Measurements from ENCODE around the gene NRP1. TPM values are rescaled to one million over a fixed set of nuclear protein-coding genes. Genes with fewer than 3 reads are reported as not detected.

The NRP1 gene
- total RNA-seq, 1 donor from 2014 or later: not detected

DNA sequence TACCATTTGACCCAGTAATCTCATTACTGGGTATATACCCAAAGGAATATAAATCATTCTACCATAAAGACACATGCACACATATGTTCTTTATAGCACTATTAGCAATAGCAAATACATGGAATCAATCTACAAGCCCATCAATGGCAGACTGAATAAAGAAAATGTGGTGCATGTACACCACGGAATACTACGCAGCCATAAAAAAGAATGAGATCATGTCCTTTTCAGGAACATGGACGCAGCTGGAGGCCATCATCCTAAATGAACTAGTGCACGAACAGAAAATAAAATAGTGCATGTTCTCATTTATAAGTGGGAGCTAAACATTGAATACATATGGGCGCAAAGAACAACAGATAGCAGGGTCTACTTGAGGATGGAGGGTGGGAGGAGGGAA lies 26.6 kb downstream of the NRP1 start:
- intact Hi-C loops (cut with micrococcal nuclease): no loop called here
- ATAC-seq (ENCODE audit: low read depth) (no peak), DNase-seq (no peak)
- ChIA-PET POLR2A (no interaction called here), CTCF (no interaction called here)
- no peaks in the 10 kb centered on the region for H3K36me3 Mint-ChIP-seq (ENCODE audit: low read depth)
- H3K4me3 Mint-ChIP-seq: no peak overlapping the region
- TF ChIP-seq, protein P1, sequence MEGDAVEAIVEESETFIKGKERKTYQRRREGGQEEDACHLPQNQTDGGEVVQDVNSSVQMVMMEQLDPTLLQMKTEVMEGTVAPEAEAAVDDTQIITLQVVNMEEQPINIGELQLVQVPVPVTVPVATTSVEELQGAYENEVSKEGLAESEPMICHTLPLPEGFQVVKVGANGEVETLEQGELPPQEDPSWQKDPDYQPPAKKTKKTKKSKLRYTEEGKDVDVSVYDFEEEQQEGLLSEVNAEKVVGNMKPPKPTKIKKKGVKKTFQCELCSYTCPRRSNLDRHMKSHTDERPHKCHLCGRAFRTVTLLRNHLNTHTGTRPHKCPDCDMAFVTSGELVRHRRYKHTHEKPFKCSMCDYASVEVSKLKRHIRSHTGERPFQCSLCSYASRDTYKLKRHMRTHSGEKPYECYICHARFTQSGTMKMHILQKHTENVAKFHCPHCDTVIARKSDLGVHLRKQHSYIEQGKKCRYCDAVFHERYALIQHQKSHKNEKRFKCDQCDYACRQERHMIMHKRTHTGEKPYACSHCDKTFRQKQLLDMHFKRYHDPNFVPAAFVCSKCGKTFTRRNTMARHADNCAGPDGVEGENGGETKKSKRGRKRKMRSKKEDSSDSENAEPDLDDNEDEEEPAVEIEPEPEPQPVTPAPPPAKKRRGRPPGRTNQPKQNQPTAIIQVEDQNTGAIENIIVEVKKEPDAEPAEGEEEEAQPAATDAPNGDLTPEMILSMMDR (IDR thresholded peaks at IDR 0.05): no peak
- H3K27me3 Mint-ChIP-seq: no peaks in the 10 kb centered on the region
- no peak overlapping the region for H3K27ac Mint-ChIP-seq
- H3K9me3 Mint-ChIP-seq: peaks cover 2% of the 10 kb centered on the region
- no peaks in the 10 kb centered on the region for H3K4me1 Mint-ChIP-seq

DNA sequence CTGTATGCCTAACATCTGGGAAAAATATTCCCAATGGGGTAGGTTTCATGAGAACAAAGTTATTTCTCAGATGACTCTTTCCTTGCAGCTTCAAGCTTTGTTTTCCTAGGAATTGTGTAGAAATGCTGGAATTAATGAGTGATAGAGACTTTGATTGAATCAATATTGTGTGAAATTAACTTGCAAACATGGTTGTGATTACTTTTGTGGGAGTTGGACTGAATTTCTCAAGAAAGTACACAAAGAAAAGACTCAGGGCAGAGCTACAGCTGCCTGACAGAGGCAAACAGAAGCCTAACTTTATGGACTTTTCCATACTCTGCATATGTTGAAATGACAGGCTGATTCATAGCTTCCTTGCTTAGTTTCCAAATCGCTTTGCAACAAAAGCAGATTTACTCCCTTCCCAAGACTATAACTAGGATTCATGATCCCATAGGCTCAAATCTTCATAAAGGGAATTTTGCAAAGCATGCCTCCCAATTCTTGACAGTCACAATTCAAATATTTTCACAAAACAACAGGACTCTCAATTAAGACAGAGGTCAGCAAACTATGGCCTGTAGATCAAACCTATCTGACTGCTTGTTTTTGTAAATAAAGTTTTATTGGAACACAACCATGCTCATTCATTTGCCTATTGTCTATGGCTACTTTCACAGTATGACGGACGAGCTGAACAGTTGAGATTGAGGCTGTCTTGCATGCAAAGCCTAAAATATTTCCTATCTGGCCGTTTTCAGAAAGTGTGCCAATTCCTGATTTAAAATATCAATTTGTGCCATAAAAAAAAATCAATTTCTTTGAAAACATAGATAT lies 27.6 kb downstream of the NRP1 start:
- POLR2A ChIA-PET: no interaction called here
- Mint-ChIP-seq H3K27me3 (no peaks in the 10 kb centered on the region), H3K4me3 (no peak overlapping the region), H3K27ac (no peak overlapping the region), H3K4me1 (no peaks in the 10 kb centered on the region), H3K36me3 (ENCODE audit: low read depth) (no peaks in the 10 kb centered on the region), H3K9me3 (peaks cover 2% of the 10 kb centered on the region)
- TF ChIP-seq, protein P1 (IDR thresholded peaks at IDR 0.05): no peak
- CTCF ChIA-PET: no interaction called here
- DNase-seq (no peak), ATAC-seq (ENCODE audit: low read depth) (no peak)
- intact Hi-C loops (cut with micrococcal nuclease): no loop called here

DNA sequence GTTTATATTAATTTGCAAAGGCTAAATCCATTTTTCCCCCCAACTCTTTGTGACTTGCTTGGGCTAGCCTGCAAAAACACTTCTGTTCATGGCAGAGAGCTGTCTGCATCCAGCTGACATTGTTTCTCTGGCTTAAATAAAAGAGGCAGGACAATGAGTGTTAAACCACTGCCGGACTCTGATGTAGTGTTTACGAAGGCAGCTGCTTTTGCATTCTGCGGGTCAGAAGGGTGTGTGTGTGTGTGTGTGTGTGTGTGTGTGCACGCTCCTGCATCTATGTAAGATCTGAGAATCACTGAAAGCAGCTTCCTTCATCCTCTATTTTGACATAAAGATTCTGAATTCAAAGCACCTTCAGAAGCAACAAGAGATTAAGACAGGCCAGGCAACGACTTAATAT lies 28.3 kb downstream of the NRP1 start:
- POLR2A ChIA-PET: no interaction called here
- no peak overlapping the region for H3K27ac Mint-ChIP-seq
- H3K4me3 Mint-ChIP-seq: no peak overlapping the region
- CTCF ChIA-PET: no interaction called here
- peaks cover 2% of the 10 kb centered on the region for H3K9me3 Mint-ChIP-seq
- H3K36me3 Mint-ChIP-seq (ENCODE audit: low read depth): no peaks in the 10 kb centered on the region
- ATAC-seq (ENCODE audit: low read depth): no peak
- H3K4me1 Mint-ChIP-seq: no peaks in the 10 kb centered on the region
- intact Hi-C loops (cut with micrococcal nuclease): no loop called here
- H3K27me3 Mint-ChIP-seq: peaks cover 1% of the 10 kb centered on the region
- DNase-seq: no peak
- TF ChIP-seq, protein P1 (IDR thresholded peaks at IDR 0.05): no peak

DNA sequence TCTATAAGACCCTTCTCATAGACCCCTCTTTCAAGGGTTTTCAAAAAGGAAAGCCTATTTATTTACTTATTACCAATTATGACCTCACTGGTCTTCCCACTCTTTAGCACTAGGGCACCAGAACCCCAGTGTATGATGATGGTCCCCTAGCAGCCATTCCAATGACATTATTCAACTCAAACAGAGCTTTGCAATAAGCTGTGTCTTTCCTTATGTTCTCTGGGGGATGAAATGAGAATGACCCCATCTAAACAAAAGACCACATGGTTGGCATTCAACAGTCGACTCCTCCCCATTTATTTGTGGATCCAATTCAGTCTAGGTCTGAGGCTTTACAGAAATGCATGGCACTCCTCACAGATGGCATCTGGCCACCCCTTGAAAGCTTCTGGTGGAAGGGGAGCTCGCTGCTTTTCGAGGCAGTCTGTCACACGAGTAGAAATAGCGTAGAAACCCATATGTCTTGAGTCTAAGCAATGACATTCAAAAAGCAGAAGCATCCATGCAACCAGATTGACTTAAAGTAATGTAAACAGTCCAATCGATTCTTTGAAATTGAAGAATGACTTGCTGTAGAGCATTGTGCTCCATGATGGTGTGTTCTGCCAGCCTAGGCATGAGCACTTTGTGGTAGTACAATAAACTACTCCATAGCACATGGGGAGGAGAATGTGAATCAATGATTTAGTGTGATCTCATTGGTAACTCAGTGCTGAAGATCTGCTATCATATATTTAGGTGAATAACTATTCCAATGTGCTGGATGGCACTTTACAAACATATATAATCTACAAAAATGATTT lies 29.8 kb downstream of the NRP1 start:
- H3K27ac Mint-ChIP-seq: no peak overlapping the region
- peaks cover 2% of the 10 kb centered on the region for H3K9me3 Mint-ChIP-seq
- DNase-seq (no peak), ATAC-seq (ENCODE audit: low read depth) (no peak)
- H3K36me3 Mint-ChIP-seq (ENCODE audit: low read depth): no peaks in the 10 kb centered on the region
- no peaks in the 10 kb centered on the region for H3K4me1 Mint-ChIP-seq
- ChIA-PET CTCF (no interaction called here), POLR2A (no interaction called here)
- intact Hi-C loops (cut with micrococcal nuclease): no loop called here
- TF ChIP-seq, protein P1 (IDR thresholded peaks at IDR 0.05): no peak
- peaks cover 1% of the 10 kb centered on the region for H3K27me3 Mint-ChIP-seq
- H3K4me3 Mint-ChIP-seq: no peak overlapping the region

DNA sequence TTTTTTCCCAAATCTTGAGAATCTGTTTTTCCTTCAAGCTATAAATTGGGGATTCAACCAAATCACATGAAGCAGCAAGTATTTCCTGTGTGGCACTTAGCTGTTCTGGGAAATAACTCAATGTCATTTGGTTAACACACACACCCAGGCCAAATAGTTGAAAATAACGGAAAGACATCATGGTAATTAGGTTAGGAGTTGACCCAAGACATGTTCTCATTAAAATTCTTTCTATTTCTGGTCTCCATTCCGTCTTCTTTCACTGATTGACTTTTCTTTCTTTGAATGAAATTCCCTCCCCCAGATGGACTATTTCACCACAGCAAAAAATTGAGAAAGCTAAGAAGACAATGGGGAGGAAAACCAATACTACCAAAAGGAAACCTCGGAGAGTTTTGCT lies 30.5 kb downstream of the NRP1 start:
- H3K9me3 Mint-ChIP-seq: peaks cover 2% of the 10 kb centered on the region
- ChIA-PET POLR2A (no interaction called here), CTCF (no interaction called here)
- no peak overlapping the region for H3K27ac Mint-ChIP-seq
- H3K4me3 Mint-ChIP-seq: no peak overlapping the region
- ATAC-seq (ENCODE audit: low read depth) (no peak), DNase-seq (no peak)
- H3K27me3 Mint-ChIP-seq: peaks cover 1% of the 10 kb centered on the region
- TF ChIP-seq, protein P1 (IDR thresholded peaks at IDR 0.05): no peak
- intact Hi-C loops (cut with micrococcal nuclease): no loop called here
- no peaks in the 10 kb centered on the region for H3K36me3 Mint-ChIP-seq (ENCODE audit: low read depth)
- H3K4me1 Mint-ChIP-seq: no peaks in the 10 kb centered on the region
